Keratinocyte (primary cell): ENCODE results near the gene FTSJ1. TPM values are rescaled to one million over a fixed set of nuclear protein-coding genes. Genes with fewer than 3 reads are reported as not detected.

ENCODE experiments used
- DNase-seq: peaks from one replicate; pipeline ENCODE4 v3.0.0-alpha.2; 2011; ENCODE audit warnings: low read depth, missing footprints, low spot score
- FAIRE-seq: peaks from 2 replicates; lab custom pipeline; 2011; peaks lifted over from hg19 to GRCh38; lab: Jason Lieb, UNC
- H2AFZ ChIP-seq: 2 replicates; pipeline ENCODE4 v1.6.0; 2012; ENCODE audit warnings: low read length, control low read depth, inconsistent platforms; ENCODE audit not compliant: control insufficient read depth
- H3K27ac ChIP-seq: 2 replicates; pipeline ENCODE4 v1.5.1; 2011; ENCODE audit warnings: low read length; ENCODE audit not compliant: control insufficient read depth, insufficient read depth
- H3K27me3 ChIP-seq: 3 replicates; pipeline ENCODE4 v1.6.0; 2011; ENCODE audit warnings: low read length; ENCODE audit not compliant: control insufficient read depth, insufficient read depth; ENCODE audit errors: extremely low read depth
- H3K36me3 ChIP-seq, 2 experiments: 2 replicates in 1 of 2; 3 replicates in 1 of 2; pipeline ENCODE4 v1.5.1; 2011; ENCODE audit warnings: low read length in 2 of 2, mild to moderate bottlenecking in 1 of 2; ENCODE audit not compliant: control insufficient read depth in 2 of 2, insufficient read depth in 2 of 2; ENCODE audit errors: extremely low read depth in 1 of 2
- H3K4me1 ChIP-seq: 3 replicates; pipeline ENCODE4 v1.5.1; 2011; ENCODE audit warnings: low read length; ENCODE audit not compliant: control insufficient read depth, insufficient read depth; ENCODE audit errors: extremely low read depth
- H3K4me2 ChIP-seq: 3 replicates; pipeline ENCODE4 v1.6.0; 2011; ENCODE audit warnings: low read depth, low read length; ENCODE audit not compliant: control insufficient read depth, insufficient read depth; ENCODE audit errors: extremely low read depth
- H3K4me3 ChIP-seq, 3 experiments: fragments of 200-600 bp in 1 of 3; sonication (generic) in 1 of 3; 2 replicates in 2 of 3; 3 replicates in 1 of 3; pipeline ENCODE4 v1.5.1; 2011 to 2016; ENCODE audit warnings: low read length in 3 of 3, mild to moderate bottlenecking in 3 of 3, control low read depth in 2 of 3, inconsistent platforms in 1 of 3, low read depth in 1 of 3, mixed read lengths in 1 of 3, mixed run types in 1 of 3, moderate library complexity in 1 of 3; ENCODE audit not compliant: control insufficient read depth in 2 of 3, insufficient read depth in 2 of 3; ENCODE audit errors: extremely low read depth in 1 of 3
- H3K79me2 ChIP-seq: 2 replicates; pipeline ENCODE4 v1.6.0; 2012; ENCODE audit warnings: low read length; ENCODE audit not compliant: control insufficient read depth, insufficient read depth
- H3K9ac ChIP-seq: 3 replicates; pipeline ENCODE4 v1.6.0; 2011; ENCODE audit warnings: low read length; ENCODE audit not compliant: control insufficient read depth, insufficient read depth; ENCODE audit errors: extremely low read depth
- H3K9me1 ChIP-seq: 3 replicates; pipeline ENCODE4 v1.6.0; 2011; ENCODE audit warnings: low read length; ENCODE audit not compliant: control insufficient read depth, insufficient read depth; ENCODE audit errors: extremely low read depth
- H3K9me3 ChIP-seq: 2 replicates; pipeline ENCODE4 v1.5.1; 2012; ENCODE audit warnings: low read depth, low read length; ENCODE audit not compliant: control insufficient read depth
- H4K20me1 ChIP-seq: 3 replicates; pipeline ENCODE4 v1.6.0; 2011; ENCODE audit warnings: low read length; ENCODE audit not compliant: control insufficient read depth, insufficient read depth; ENCODE audit errors: extremely low read depth
- EZH2 ChIP-seq: IDR thresholded peaks from one replicate; pipeline ENCODE4 v1.6.1; 2012; ENCODE audit warnings: inconsistent platforms, mild to moderate bottlenecking, low read length, moderate library complexity
- dilution Hi-C: fragments of 300-500 bp; cut with MboI; formaldehyde crosslinking; loops from one replicate; pipeline ENCODE4 v1.7.0; 2020; ENCODE audit warnings: low sequenced_read_pairs; ENCODE audit not compliant: extremely low pct_ligation_motif_present
- polyA plus RNA-seq, 5 experiments: library from polyadenylated mRNA; depleted of rRNA in 3 of 5; stranded (reverse) in 3 of 5; stranded (forward) in 1 of 5; unstranded in 1 of 5; fragments of >200 nt; gene quantifications; 1 replicate in 1 of 5; 2 replicates in 3 of 5; 3 replicates in 1 of 5; pipeline versions ENCODE4 v1.2.1 to v1.2.3, GENCODE V29; 2011 to 2012; ENCODE audit warnings: missing spikeins in 2 of 5, low read depth in 1 of 5, low replicate concordance in 1 of 5
- TF ChIP-seq, protein P1 (sequence below), 3 experiments: IDR thresholded peaks in 1 of 3; conservative IDR thresholded peaks in 1 of 3; optimal IDR thresholded peaks in 1 of 3; 2 replicates in 2 of 3; 3 replicates in 1 of 3; pipeline versions ENCODE3 to v1.5.1; 2011; ENCODE audit warnings: low read length in 3 of 3, mild to moderate bottlenecking in 3 of 3, moderate library complexity in 2 of 3, control low read depth in 1 of 3, inconsistent platforms in 1 of 3; ENCODE audit not compliant: insufficient read depth in 2 of 3; ENCODE audit errors: extremely low read depth in 1 of 3

FTSJ1 gene
- polyA plus RNA-seq, 1 donor (not counting 4 experiments of a cell fraction or from before 2014, with no cell fraction given): 60.6 TPM

GRCh38 chrX:48474581-48474980 lies 1.4 kb upstream of the FTSJ1 start:
- TF ChIP-seq EZH2: no peak
- TF ChIP-seq, protein P1, sequence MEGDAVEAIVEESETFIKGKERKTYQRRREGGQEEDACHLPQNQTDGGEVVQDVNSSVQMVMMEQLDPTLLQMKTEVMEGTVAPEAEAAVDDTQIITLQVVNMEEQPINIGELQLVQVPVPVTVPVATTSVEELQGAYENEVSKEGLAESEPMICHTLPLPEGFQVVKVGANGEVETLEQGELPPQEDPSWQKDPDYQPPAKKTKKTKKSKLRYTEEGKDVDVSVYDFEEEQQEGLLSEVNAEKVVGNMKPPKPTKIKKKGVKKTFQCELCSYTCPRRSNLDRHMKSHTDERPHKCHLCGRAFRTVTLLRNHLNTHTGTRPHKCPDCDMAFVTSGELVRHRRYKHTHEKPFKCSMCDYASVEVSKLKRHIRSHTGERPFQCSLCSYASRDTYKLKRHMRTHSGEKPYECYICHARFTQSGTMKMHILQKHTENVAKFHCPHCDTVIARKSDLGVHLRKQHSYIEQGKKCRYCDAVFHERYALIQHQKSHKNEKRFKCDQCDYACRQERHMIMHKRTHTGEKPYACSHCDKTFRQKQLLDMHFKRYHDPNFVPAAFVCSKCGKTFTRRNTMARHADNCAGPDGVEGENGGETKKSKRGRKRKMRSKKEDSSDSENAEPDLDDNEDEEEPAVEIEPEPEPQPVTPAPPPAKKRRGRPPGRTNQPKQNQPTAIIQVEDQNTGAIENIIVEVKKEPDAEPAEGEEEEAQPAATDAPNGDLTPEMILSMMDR (optimal IDR thresholded peaks at IDR 0.05 in 1 of 3, IDR thresholded peaks at IDR 0.05 in 1 of 3, conservative IDR thresholded peaks at IDR 0.05 in 1 of 3; ENCODE audit: extremely low read depth in 1 of 3, insufficient read depth in 2 of 3, low read length in 3 of 3): no peak
- FAIRE-seq: no peak
- H4K20me1 ChIP-seq: no peaks in the 10 kb centered on the region
- peak overlapping the region in 1 of 3 experiments; percentile 2 for H3K4me3 ChIP-seq
- peak overlapping the region; percentile 73 for H3K27ac ChIP-seq
- H3K36me3 ChIP-seq: peaks cover 3% of the 10 kb centered on the region in 2 experiments
- H3K27me3 ChIP-seq: no peaks in the 10 kb centered on the region
- H3K9me3 ChIP-seq: no peaks in the 10 kb centered on the region
- dilution Hi-C loops: no loop called here
- H2AFZ ChIP-seq: no peak overlapping the region
- H3K9ac ChIP-seq: peak overlapping the region; percentile 15
- peak overlapping the region; percentile 70 for H3K4me2 ChIP-seq
- H3K4me1 ChIP-seq: peaks cover 17% of the 10 kb centered on the region
- H3K9me1 ChIP-seq: no peaks in the 10 kb centered on the region
- peaks cover 35% of the 10 kb centered on the region for H3K79me2 ChIP-seq
- DNase-seq: no peak

DNA sequence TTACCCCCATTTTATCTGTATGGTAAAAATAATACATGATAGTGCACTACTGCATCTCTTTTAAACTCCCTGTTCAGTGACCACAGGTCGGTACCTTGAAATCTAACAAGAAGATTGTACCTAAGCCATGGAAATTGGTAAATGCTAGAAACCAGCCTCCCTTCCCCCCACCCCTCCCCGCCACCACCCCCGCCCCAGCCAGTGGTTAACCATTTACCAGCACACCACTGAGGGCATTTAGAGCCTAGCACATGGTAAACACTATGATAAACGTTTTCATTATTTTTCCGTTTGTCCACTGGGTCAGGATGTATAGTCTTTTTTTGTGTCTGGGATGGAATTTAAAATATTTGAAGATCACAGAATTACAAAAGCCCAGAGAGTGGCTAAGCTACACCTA lies 703 bp upstream of the FTSJ1 start:
- Histone ChIP-seq H4K20me1 (no peaks in the 10 kb centered on the region), H3K27me3 (no peaks in the 10 kb centered on the region), H3K4me3 (peak overlapping the region; percentile 64 to 75 (median 66)), H3K36me3 (peaks cover 3% of the 10 kb centered on the region in 2 experiments), H3K9ac (peak overlapping the region; percentile 92), H3K79me2 (peaks cover 35% of the 10 kb centered on the region), H3K9me3 (no peaks in the 10 kb centered on the region), H3K9me1 (no peaks in the 10 kb centered on the region), H3K4me1 (peaks cover 17% of the 10 kb centered on the region), H2AFZ (no peak overlapping the region), H3K27ac (peak overlapping the region; percentile 73), H3K4me2 (peak overlapping the region; percentile 70)
- dilution Hi-C loops: no loop called here
- FAIRE-seq: no peak
- DNase-seq: no peak
- TF ChIP-seq, protein P1 (optimal IDR thresholded peaks at IDR 0.05 in 1 of 3, IDR thresholded peaks at IDR 0.05 in 1 of 3, conservative IDR thresholded peaks at IDR 0.05 in 1 of 3; ENCODE audit: extremely low read depth in 1 of 3, insufficient read depth in 2 of 3, low read length in 3 of 3): no peak
- TF ChIP-seq EZH2: no peak
